ENCODE results near the gene GPS2. TPM values are rescaled to one million over a fixed set of nuclear protein-coding genes. Genes with fewer than 3 reads are reported as not detected.

GPS2 gene
- total and polyA plus RNA-seq, 10 of the 15 experiments (the other 5 are each of a cell fraction or from before 2014, with no cell fraction given) = 10.2 to 96.4 (median 42.5) TPM

GRCh38 chr17:7361906-7362305, 46.7 kb upstream of the GPS2 start:
- no peak for TF ChIP-seq NR2C1 (IDR thresholded peaks at IDR 0.05)
- TF ChIP-seq IRF4 (IDR thresholded peaks at IDR 0.05; ENCODE audit: low read depth, low read length) = no peak
- no peak for TF ChIP-seq EZH2 (IDR thresholded peaks at IDR 0.05; ENCODE audit: borderline replicate concordance, control insufficient read depth, low read depth, low read length)
- TF ChIP-seq NR2F1 (conservative IDR thresholded peaks at IDR 0.05) = no peak
- no peak for TF ChIP-seq EGR1 (IDR thresholded peaks at IDR 0.05; ENCODE audit: borderline replicate concordance in 1 of 2, low read depth in 2 of 2, low read length in 2 of 2)
- TF ChIP-seq FOXK2 (IDR thresholded peaks at IDR 0.05) = no peak
- no peak for TF ChIP-seq SUPT20H (IDR thresholded peaks at IDR 0.05; ENCODE audit: borderline replicate concordance, control insufficient read depth, low read depth, low read length)
- CTCF ChIA-PET = interaction anchor here (1.4 to 3.5 kb wide), 2 partner anchors 11 to 152 kb away, joined by 4 to 15 read pairs; no protein-coding TSS in a partner anchor
- H3K36me3 ChIP-seq (ENCODE audit: control insufficient read depth in 2 of 2, insufficient read depth in 2 of 2, low read length in 1 of 2) = no peaks in the 10 kb centered on the region
- RAD21 ChIA-PET (ENCODE audit: unreplicated experiment) = interaction anchor here (0.9 to 1.0 kb wide), 2 partner anchors 8 to 198 kb away, joined by 3 to 4 read pairs; no protein-coding TSS in a partner anchor
- H3K79me2 ChIP-seq (ENCODE audit: control insufficient read depth, insufficient read depth, low read length) = no peaks in the 10 kb centered on the region
- no peak overlapping the region for H3K4me3 ChIP-seq
- no peaks in the 10 kb centered on the region for H3K4me1 ChIP-seq (ENCODE audit: control insufficient read depth, insufficient read depth, low read length)
- SMC1A ChIA-PET (ENCODE audit: uncharacterized antibody, unreplicated experiment) = interaction anchor here (1.0 kb wide), 1 partner anchor 104 kb away, joined by 3 read pairs; no protein-coding TSS in a partner anchor
- no peak overlapping the region for H3K9ac ChIP-seq (ENCODE audit: control insufficient read depth, insufficient read depth, low read length)
- 12% methylated on average over 3 of the region's 3 CpGs for WGBS (ENCODE audit: insufficient coverage, insufficient replicate concordance, low lambda C conversion rate, missing lambda C conversion rate)
- no peak overlapping the region for H2AFZ ChIP-seq (ENCODE audit: control insufficient read depth, low read depth, low read length)
- no TSS peak for BruUV-seq (replicated peaks)
- intact Hi-C loops (cut with micrococcal nuclease; ENCODE audit: unreplicated experiment) = no loop called here
- no peak overlapping the region for H3K27ac ChIP-seq (ENCODE audit: control insufficient read depth, insufficient read depth)
- ATAC-seq (no peak), FAIRE-seq (no peak), DNase-seq (ENCODE audit: low read depth, low spot score) (no peak)
- no peak overlapping the region for H3K4me2 ChIP-seq (ENCODE audit: control insufficient read depth, insufficient read depth)
- POLR2A ChIA-PET = interaction anchor here (0.7 to 1.0 kb wide), 2 partner anchors 41 to 98 kb away, joined by 4 to 6 read pairs; partner anchors contain the start of gene TMEM256
- H3K9me3 ChIP-seq (replicated peaks; ENCODE audit: control insufficient read depth, insufficient read depth, low read length) = no peaks in the 10 kb centered on the region
- in situ Hi-C loops (cut with MboI) = no loop called here
- H4K20me1 ChIP-seq (ENCODE audit: control insufficient read depth, insufficient read depth) = no peaks in the 10 kb centered on the region
- H3K27me3 ChIP-seq (replicated peaks in 1 of 2; ENCODE audit: control insufficient read depth in 2 of 2, insufficient read depth in 2 of 2, low read length in 1 of 2) = no peaks in the 10 kb centered on the region

- DNase-seq (ENCODE audit: low read depth, low spot score) (no peak), ATAC-seq (no peak), FAIRE-seq (no peak)
- H3K4me3 ChIP-seq = no peak overlapping the region
- CTCF ChIA-PET = interaction anchor here (1.0 to 3.5 kb wide), 4 partner anchors 69 to 232 kb away, joined by 3 to 47 read pairs (median 21); partner anchors contain the start of genes SENP3 and SOX15
- SMC1A ChIA-PET (ENCODE audit: uncharacterized antibody, unreplicated experiment) = interaction anchor here (1.4 kb wide), 1 partner anchor 61 kb away, joined by 3 read pairs; no protein-coding TSS in a partner anchor
- POLR2A ChIA-PET = no interaction called here
- no peak overlapping the region for H3K4me2 ChIP-seq (ENCODE audit: control insufficient read depth, insufficient read depth)
- no peak overlapping the region for H2AFZ ChIP-seq (ENCODE audit: control insufficient read depth, low read depth, low read length)
- H3K27ac ChIP-seq (ENCODE audit: control insufficient read depth, insufficient read depth) = no peak overlapping the region
- H3K36me3 ChIP-seq (ENCODE audit: control insufficient read depth in 2 of 2, insufficient read depth in 2 of 2, low read length in 1 of 2) = no peaks in the 10 kb centered on the region
- no peaks in the 10 kb centered on the region for H4K20me1 ChIP-seq (ENCODE audit: control insufficient read depth, insufficient read depth)
- BruUV-seq (replicated peaks) = no TSS peak
- no peaks in the 10 kb centered on the region for H3K9me3 ChIP-seq (replicated peaks; ENCODE audit: control insufficient read depth, insufficient read depth, low read length)
- H3K4me1 ChIP-seq (ENCODE audit: control insufficient read depth, insufficient read depth, low read length) = peaks cover 18% of the 10 kb centered on the region
- no peaks in the 10 kb centered on the region for H3K27me3 ChIP-seq (replicated peaks in 1 of 2; ENCODE audit: control insufficient read depth in 2 of 2, insufficient read depth in 2 of 2, low read length in 1 of 2)
- 4% methylated on average over 2 of the region's 2 CpGs for WGBS (ENCODE audit: insufficient coverage, insufficient replicate concordance, low lambda C conversion rate, missing lambda C conversion rate)
- H3K79me2 ChIP-seq (ENCODE audit: control insufficient read depth, insufficient read depth, low read length) = peaks cover 5% of the 10 kb centered on the region
- in situ Hi-C loops (cut with MboI) = no loop called here
- H3K9ac ChIP-seq (ENCODE audit: control insufficient read depth, insufficient read depth, low read length) = no peak overlapping the region
- RAD21 ChIA-PET (ENCODE audit: unreplicated experiment) = no interaction called here
- intact Hi-C loops (cut with micrococcal nuclease; ENCODE audit: unreplicated experiment) = loop anchor here (2.0 kb wide), 1 partner anchor 203 kb away; the partner anchor contains the start of gene SENP3
- TF ChIP-seq IRF3 (IDR thresholded peaks at IDR 0.05) (no peak), DPF2 (IDR thresholded peaks at IDR 0.05) (no peak), ATF7 (IDR thresholded peaks at IDR 0.05; ENCODE audit: low read depth) (no peak), IKZF1 (conservative IDR thresholded peaks at IDR 0.05) (no peak), RELB (IDR thresholded peaks at IDR 0.05; ENCODE audit: low read depth) (no peak), SKIL (IDR thresholded peaks at IDR 0.05; ENCODE audit: low read depth, poor library complexity, severe bottlenecking) (no peak)
Observed at GRCh38 chr17:7357381-7357780, 42.2 kb upstream of the GPS2 start.

All from GM12878 (cell line).